ENCODE results near the gene HHIPL1.

DNA sequence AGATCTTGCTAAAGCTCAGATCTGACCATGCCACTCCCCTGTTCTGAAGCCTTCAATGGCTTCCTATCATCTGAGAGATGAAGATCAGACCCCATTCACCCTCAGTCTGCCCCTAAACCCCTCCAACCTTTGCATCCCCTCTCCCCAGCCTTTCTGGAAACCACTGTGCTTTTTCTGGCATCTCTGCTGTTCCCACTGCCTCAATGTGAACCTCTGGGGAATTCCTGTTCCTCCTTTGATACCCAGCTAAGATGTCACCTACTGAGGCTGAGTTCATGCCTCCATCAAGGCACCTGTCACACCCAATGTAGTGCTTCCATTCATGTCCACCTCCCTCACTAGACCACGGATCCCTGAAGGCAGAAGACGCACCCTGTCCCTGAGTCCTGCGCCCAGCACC, 58.5 kb downstream of the HHIPL1 start:
- TF ChIP-seq CTCF (IDR thresholded peaks at IDR 0.05; ENCODE audit: low read depth, low read length) (no peak), EZH2phosphoT487 (IDR thresholded peaks at IDR 0.05; ENCODE audit: low read depth) (no peak)

Data from OCI-LY3 (cell line).